SK-MEL-5 (cell line): Measurements from ENCODE around the gene URGCP. TPM values are rescaled to one million over a fixed set of nuclear protein-coding genes. Genes with fewer than 3 reads are reported as not detected.
A peak's percentile ranks its signal among the peaks of the same experiment; 100 is the strongest.

Experiments used
- DNase-seq: peaks from one replicate; pipeline ENCODE4 v3.0.0-alpha.2; 2016; ENCODE audit warnings: low read depth, low spot score
- in situ Hi-C: cut with HindIII; loops from 2 replicates; pipeline ENCODE4 v1.10.0; 2016; ENCODE audit warnings: low sequenced_read_pairs, high pct_unique_total_duplicates, low pct_unique_long_range_greater_than_20kb
- total RNA-seq: library from RNA; depleted of rRNA; stranded (reverse); fragments of >200 nt; shearing (Covaris generic); gene quantifications from 2 replicates; pipeline ENCODE4 v1.2.3, GENCODE V29; 2014

The URGCP gene
- total RNA-seq, 1 experiment from 2014 or later: 39.3 TPM

GRCh38 chr7:43880596-43880995, 25.8 kb downstream of the URGCP start:
- DNase-seq: no peak
- in situ Hi-C loops: no loop called here

GRCh38 chr7:43879477-43879876, 26.9 kb downstream of the URGCP start:
- in situ Hi-C loops: no loop called here
- no peak for DNase-seq

- DNase-seq: no peak
- in situ Hi-C loops: no loop called here
These were observed 27.5 kb downstream of the URGCP start for GRCh38 chr7:43878867-43879266.

GRCh38 chr7:43877968-43878864, 28.2 kb downstream of the URGCP start:
- no peak for DNase-seq
- in situ Hi-C loops: no loop called here

- DNase-seq: no peak
These were observed 29.2 kb downstream of the URGCP start for GRCh38 chr7:43876976-43877745.

GRCh38 chr7:43876241-43876640, 30.2 kb downstream of the URGCP start:
- in situ Hi-C loops: no loop called here
- no peak for DNase-seq

More at GRCh38 chr7:43876976-43877745, 29.2 kb downstream of the URGCP start:
- in situ Hi-C loops: no loop called here

GRCh38 chr7:43873300-43873699, 33.1 kb downstream of the URGCP start:
- in situ Hi-C loops: no loop called here
- DNase-seq: no peak

DNA sequence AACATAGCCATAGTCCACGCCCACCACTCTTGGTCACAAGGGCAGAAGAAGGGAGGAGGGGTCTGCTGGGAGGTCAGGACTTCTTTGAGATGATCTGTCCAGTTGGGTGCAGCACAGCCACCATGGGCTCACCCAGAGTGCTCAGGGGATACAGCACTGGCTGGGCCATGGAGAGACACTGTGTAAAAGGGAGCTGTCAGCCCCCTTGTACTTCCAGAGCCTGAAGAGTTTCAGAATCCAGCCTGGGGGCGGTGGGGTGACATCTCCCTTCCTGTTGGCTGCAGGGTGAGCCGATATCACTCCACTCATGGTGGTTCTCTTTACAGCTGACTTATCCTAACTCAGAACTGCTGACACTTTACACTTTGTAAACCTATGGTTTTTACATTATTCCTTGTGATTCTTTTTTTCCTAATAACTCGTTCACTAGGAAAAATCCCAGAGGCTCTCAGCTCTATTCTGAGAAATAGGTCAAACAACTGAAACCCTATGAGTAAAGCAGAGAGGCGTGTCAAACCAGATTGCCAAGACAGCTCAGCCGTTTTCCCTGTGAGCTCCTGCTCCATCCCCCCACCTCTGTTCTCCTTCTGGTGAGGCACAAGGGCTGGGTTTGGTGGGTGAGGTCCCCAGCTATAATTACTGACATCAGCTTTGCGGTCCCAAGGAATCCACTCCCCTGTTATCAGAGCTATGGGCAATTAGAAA, 33.8 kb downstream of the URGCP start:
- DNase-seq: no peak
- in situ Hi-C loops: no loop called here

GRCh38 chr7:43871064-43871463, 35.3 kb downstream of the URGCP start:
- in situ Hi-C loops: no loop called here

GRCh38 chr7:43870316-43870715, 36.1 kb downstream of the URGCP start:
- DNase-seq: no peak

More at GRCh38 chr7:43871064-43871463, 35.3 kb downstream of the URGCP start:
- DNase-seq: no peak

DNA sequence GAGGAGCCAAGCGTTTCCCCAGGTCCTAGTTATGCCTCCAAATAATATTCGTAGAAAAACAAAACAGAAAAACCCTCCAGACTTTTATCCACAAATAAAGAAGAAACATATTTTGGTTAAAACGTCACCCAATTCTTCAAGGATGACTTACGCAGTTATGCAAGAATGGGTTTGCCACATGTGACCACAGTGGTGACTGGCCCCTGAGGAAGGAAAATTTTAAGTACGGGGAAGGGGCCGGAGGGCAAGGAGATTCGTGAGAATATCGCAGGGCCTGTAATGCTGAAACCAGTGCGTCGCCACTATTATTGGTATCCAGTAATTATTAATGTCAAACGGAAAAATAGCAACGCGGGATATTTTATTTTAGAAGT, 36.5 kb downstream of the URGCP start:
- peak; percentile 49 for DNase-seq
- in situ Hi-C loops: no loop called here

More at GRCh38 chr7:43870316-43870715, 36.1 kb downstream of the URGCP start:
- in situ Hi-C loops: no loop called here

- in situ Hi-C loops: no loop called here
- DNase-seq: peak; percentile 96
These were observed 37.2 kb downstream of the URGCP start, which contains the start of gene MRPS24 for GRCh38 chr7:43869006-43869866. TSS of gene MRPS24 (minus strand) at chr7:43869517. CDS start at chr7:43869495, 22 bp downstream.

DNA sequence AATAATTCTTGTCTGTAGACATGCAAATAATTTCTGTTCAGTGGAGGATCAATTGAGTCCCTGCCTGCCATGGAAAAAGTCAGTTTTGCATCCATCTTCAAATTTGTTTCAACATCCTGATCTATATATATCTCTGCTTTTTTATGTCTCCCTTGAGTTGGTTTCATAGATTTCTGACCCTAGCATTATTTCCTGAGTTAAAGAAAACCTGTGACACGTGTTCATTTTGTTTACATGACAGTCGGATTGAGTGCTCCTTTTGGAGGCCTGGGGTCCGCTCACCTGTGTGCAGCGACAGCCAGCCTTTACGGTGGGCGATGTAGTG, 37.8 kb downstream of the URGCP start:
- in situ Hi-C loops: no loop called here
- DNase-seq: no peak

DNA sequence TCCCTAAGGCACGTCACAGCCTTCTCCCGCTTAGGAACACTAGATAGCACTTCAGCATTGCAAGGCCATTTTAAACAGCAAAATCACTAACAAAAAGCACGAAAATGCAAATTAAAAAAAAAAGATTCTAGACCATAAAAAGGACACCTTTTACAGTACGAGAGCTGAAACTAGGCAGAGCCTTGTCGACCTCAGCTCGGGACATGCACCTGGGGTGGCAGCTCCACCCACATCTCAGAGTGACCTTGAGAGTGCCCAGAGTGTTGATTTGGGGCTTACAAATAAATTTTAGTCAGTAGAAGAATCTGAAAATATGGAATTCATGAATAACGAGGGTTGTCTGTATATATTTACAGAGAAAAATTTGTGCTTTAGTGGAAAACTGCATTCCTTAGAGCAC, 38.2 kb downstream of the URGCP start:
- in situ Hi-C loops: no loop called here
- no peak for DNase-seq

GRCh38 chr7:43865277-43865676, 41.1 kb downstream of the URGCP start:
- DNase-seq: no peak
- in situ Hi-C loops: no loop called here

GRCh38 chr7:43864126-43864525, 42.3 kb downstream of the URGCP start:
- in situ Hi-C loops: no loop called here
- DNase-seq: no peak

GRCh38 chr7:43856996-43857395, 49.4 kb downstream of the URGCP start:
- in situ Hi-C loops: no loop called here
- no peak for DNase-seq
